Esophagus (tissue), 2 donors: ENCODE data around the gene RAB3A. TPM values are rescaled to one million over a fixed set of nuclear protein-coding genes. Genes with fewer than 3 reads are reported as not detected.
A peak's percentile ranks its signal among the peaks of the same experiment; 100 is the strongest.
"Not testable (repeated sequence)": the region's sequence is repeated elsewhere in the genome, so short reads cannot be mapped to it uniquely, and the experiment has no call there.

ENCODE experiments used
- H3K27ac ChIP-seq, 2 donors: one replicate each; pipeline ENCODE4 v1.5.1; 2013; ENCODE audit warnings: low read depth in 2 of 2, mild to moderate bottlenecking in 2 of 2, inconsistent platforms in 1 of 2, low read length in 1 of 2, moderate library complexity in 1 of 2
- H3K27me3 ChIP-seq, 2 donors: one replicate each; pipeline ENCODE4 v1.6.1; 2013; ENCODE audit warnings: low read length in 2 of 2, control low read depth in 1 of 2, mild to moderate bottlenecking in 1 of 2; ENCODE audit not compliant: insufficient read depth in 2 of 2, control insufficient read depth in 1 of 2
- H3K36me3 ChIP-seq, 2 donors: one replicate each; pipeline ENCODE4 v1.6.1; 2013; ENCODE audit warnings: low read length in 1 of 2; ENCODE audit not compliant: control insufficient read depth in 2 of 2, insufficient read depth in 2 of 2
- H3K4me1 ChIP-seq, 2 donors: one replicate each; pipeline ENCODE4 v1.6.1; 2013; ENCODE audit warnings: low read length in 1 of 2; ENCODE audit not compliant: control insufficient read depth in 2 of 2, insufficient read depth in 2 of 2
- H3K4me3 ChIP-seq, 2 donors: one replicate each; pipeline ENCODE4 v1.5.1; 2013; ENCODE audit warnings: low read length in 2 of 2, mild to moderate bottlenecking in 2 of 2, low read depth in 1 of 2, moderate library complexity in 1 of 2
- H3K9me3 ChIP-seq, 2 donors: one replicate each; pipeline ENCODE4 v1.6.1; 2013; ENCODE audit warnings: mild to moderate bottlenecking in 2 of 2, low read depth in 1 of 2, low read length in 1 of 2, moderate library complexity in 1 of 2; ENCODE audit not compliant: control insufficient read depth in 2 of 2, insufficient read depth in 1 of 2
- WGBS, 2 donors: extraction: QIAGEN DNeasy Blood & Tissue Kit; methylation state at CpG; one replicate each; pipeline ENCODE4 v1.1.7; 2013; 5-methylcytosine and 5-hydroxymethylcytosine counted together
- polyA plus RNA-seq, 2 donors: library from polyadenylated mRNA; stranded (reverse); fragments of 200-250 nt; gene quantifications; one replicate each; pipeline ENCODE4 v1.2.3, GENCODE V29; 2013
- donor health status: healthy with polysubstance abuse.
- donor health status: Bipolar disorder and iron deficiency.

The RAB3A gene
- polyA plus RNA-seq, 2 donors = 0.81 to 1.1 TPM

- Histone ChIP-seq H3K4me1 (peaks cover 6 to 12% of the 10 kb centered on the region in 2 donors), H3K27ac (no peak overlapping the region), H3K9me3 (no peaks in the 10 kb centered on the region), H3K27me3 (no peaks in the 10 kb centered on the region), H3K36me3 (peaks cover 6 to 34% of the 10 kb centered on the region in 2 donors), H3K4me3 (no peak overlapping the region)
- WGBS, 2 donors = 96 to 98% methylated on average over 7 of the region's 7 CpGs
Observed at GRCh38 chr19:18164072-18164471, 39.8 kb downstream of the RAB3A start.

GRCh38 chr19:18161636-18162002 is 42.2 kb downstream of the RAB3A start:
- Histone ChIP-seq H3K27me3 (no peaks in the 10 kb centered on the region), H3K27ac (no peak overlapping the region), H3K4me3 (peak overlapping the region; percentile 1 to 5), H3K36me3 (peaks cover 6 to 25% of the 10 kb centered on the region in 2 donors), H3K4me1 (peaks cover 6 to 20% of the 10 kb centered on the region in 2 donors), H3K9me3 (no peaks in the 10 kb centered on the region)
- 43 to 55% methylated on average over 16 to 19 of the region's 19 CpGs for WGBS, 2 donors

- Histone ChIP-seq H3K36me3 (peaks cover 6 to 23% of the 10 kb centered on the region in 2 donors), H3K27ac (peak overlapping the region; percentile 62 to 80), H3K4me1 (peaks cover 6 to 25% of the 10 kb centered on the region in 2 donors), H3K9me3 (no peaks in the 10 kb centered on the region), H3K27me3 (no peaks in the 10 kb centered on the region), H3K4me3 (peak overlapping the region; percentile 26 to 40)
- 1 to 10% methylated on average over 16 to 66 of the region's 66 CpGs for WGBS, 2 donors
Observed at GRCh38 chr19:18160971-18161635, 42.7 kb downstream of the RAB3A start.

GRCh38 chr19:18160493-18160970 is 43.3 kb downstream of the RAB3A start:
- no peaks in the 10 kb centered on the region for H3K9me3 ChIP-seq
- H3K36me3 ChIP-seq = peaks cover 6 to 17% of the 10 kb centered on the region in 2 donors
- peak overlapping the region in 1 of 2 donors; percentile 80 for H3K27ac ChIP-seq
- no peaks in the 10 kb centered on the region for H3K27me3 ChIP-seq
- peaks cover 10 to 29% of the 10 kb centered on the region in 2 donors for H3K4me1 ChIP-seq
- 49 to 55% methylated on average over 13 of the region's 13 CpGs for WGBS, 2 donors
- peak overlapping the region; percentile 26 to 40 for H3K4me3 ChIP-seq

- 89 to 90% methylated on average over 10 of the region's 10 CpGs for WGBS, 2 donors
- H3K27ac ChIP-seq = no peak overlapping the region
Observed at GRCh38 chr19:18159810-18160209, 44.0 kb downstream of the RAB3A start.

GRCh38 chr19:18159059-18159616 is 44.7 kb downstream of the RAB3A start:
- H3K27me3 ChIP-seq, H3K9me3 ChIP-seq, H3K27ac ChIP-seq, H3K4me3 ChIP-seq: not testable (repeated sequence)
- WGBS, 2 donors = 78 to 91% methylated on average over 6 of the region's 6 CpGs
- Histone ChIP-seq H3K36me3 (peaks cover 6 to 14% of the 10 kb centered on the region in 2 donors), H3K4me1 (peaks cover 13 to 36% of the 10 kb centered on the region in 2 donors)

More at GRCh38 chr19:18159810-18160209, 44.0 kb downstream of the RAB3A start:
- Histone ChIP-seq H3K4me1 (peaks cover 10 to 33% of the 10 kb centered on the region in 2 donors), H3K36me3 (peaks cover 6 to 14% of the 10 kb centered on the region in 2 donors), H3K4me3 (no peak overlapping the region), H3K27me3 (no peaks in the 10 kb centered on the region), H3K9me3 (no peaks in the 10 kb centered on the region)

- Histone ChIP-seq H3K27me3 (no peaks in the 10 kb centered on the region), H3K4me1 (peaks cover 14 to 40% of the 10 kb centered on the region in 2 donors), H3K36me3 (peaks cover 6 to 14% of the 10 kb centered on the region in 2 donors), H3K9me3 (no peaks in the 10 kb centered on the region), H3K27ac (no peak overlapping the region), H3K4me3 (no peak overlapping the region)
- 64 to 69% methylated on average over 4 of the region's 4 CpGs for WGBS, 2 donors
Observed at GRCh38 chr19:18158467-18158866, 45.4 kb downstream of the RAB3A start.

GRCh38 chr19:18157465-18158063 is 46.3 kb downstream of the RAB3A start:
- WGBS, 2 donors = 23 to 30% methylated on average over 16 to 18 of the region's 18 CpGs
- no peaks in the 10 kb centered on the region for H3K27me3 ChIP-seq
- H3K9me3 ChIP-seq = no peaks in the 10 kb centered on the region
- no peak overlapping the region for H3K4me3 ChIP-seq
- H3K27ac ChIP-seq = peak overlapping the region; percentile 86 to 96
- H3K36me3 ChIP-seq = peaks cover 0 to 8% of the 10 kb centered on the region in 2 donors
- peaks cover 14 to 40% of the 10 kb centered on the region in 2 donors for H3K4me1 ChIP-seq

GRCh38 chr19:18156841-18157464 is 46.9 kb downstream of the RAB3A start:
- no peak overlapping the region for H3K4me3 ChIP-seq
- peaks cover 14 to 40% of the 10 kb centered on the region in 2 donors for H3K4me1 ChIP-seq
- H3K27ac ChIP-seq = peak overlapping the region; percentile 86 to 96

More at GRCh38 chr19:18156841-18157464, 46.9 kb downstream of the RAB3A start:
- Histone ChIP-seq H3K27me3 (no peaks in the 10 kb centered on the region), H3K36me3 (peaks cover 0 to 4% of the 10 kb centered on the region in 2 donors), H3K9me3 (no peaks in the 10 kb centered on the region)
- WGBS, 2 donors = 26 to 32% methylated on average over 21 to 22 of the region's 22 CpGs
